WI38 (cell line): ENCODE data around the gene ZFHX3.

Source experiments
- H3K4me3 ChIP-seq: 2 replicates; pipeline ENCODE4 v1.5.1; 2011; ENCODE audit warnings: low read depth, mild to moderate bottlenecking, control low read depth, low read length
- CTCF ChIP-seq: IDR thresholded peaks from 2 replicates; pipeline ENCODE4 v1.5.1; 2012; ENCODE audit warnings: low read depth, mild to moderate bottlenecking, control low read depth, low read length

Gene ZFHX3

GRCh38 chr16:73047536-73048291 is at the start of gene ZFHX3:
Gene ZFHX3 (minus strand): TSS chr16:73048128. CDS start chr16:72960145, 87,983 bp downstream.
- H3K4me3 ChIP-seq: peak within 1 kb of the TSS; percentile 79
- TF ChIP-seq CTCF: no peak

- TF ChIP-seq CTCF: no peak
- H3K4me3 ChIP-seq: no peak overlapping the region
These were observed 48.6 kb upstream of the ZFHX3 start for GRCh38 chr16:73096510-73096909.

- TF ChIP-seq CTCF: no peak
- H3K4me3 ChIP-seq: no peak overlapping the region
These were observed 48.0 kb upstream of the ZFHX3 start for GRCh38 chr16:73095885-73096421.

- no peak for TF ChIP-seq CTCF
- no peak overlapping the region for H3K4me3 ChIP-seq
These were observed 47.4 kb upstream of the ZFHX3 start for GRCh38 chr16:73095142-73095820.

- no peak for TF ChIP-seq CTCF
- no peak overlapping the region for H3K4me3 ChIP-seq
These were observed 46.4 kb upstream of the ZFHX3 start for GRCh38 chr16:73094371-73094770.

GRCh38 chr16:73093146-73094144 is 45.5 kb upstream of the ZFHX3 start:
- no peak overlapping the region for H3K4me3 ChIP-seq
- no peak for TF ChIP-seq CTCF
